HG03378 (cell line): ENCODE results near the gene GPR42.
"Not testable (repeated sequence)": the region's sequence is repeated elsewhere in the genome, so short reads cannot be mapped to it uniquely, and the experiment has no call there.

Source experiments
- ATAC-seq: cut with Tn5 transposase; IDR thresholded peaks from one replicate; pipeline ENCODE4 v1.9.1; 2021; ENCODE audit warnings: mild to moderate bottlenecking, moderate library complexity; ENCODE audit not compliant: unreplicated experiment

GPR42 gene

DNA sequence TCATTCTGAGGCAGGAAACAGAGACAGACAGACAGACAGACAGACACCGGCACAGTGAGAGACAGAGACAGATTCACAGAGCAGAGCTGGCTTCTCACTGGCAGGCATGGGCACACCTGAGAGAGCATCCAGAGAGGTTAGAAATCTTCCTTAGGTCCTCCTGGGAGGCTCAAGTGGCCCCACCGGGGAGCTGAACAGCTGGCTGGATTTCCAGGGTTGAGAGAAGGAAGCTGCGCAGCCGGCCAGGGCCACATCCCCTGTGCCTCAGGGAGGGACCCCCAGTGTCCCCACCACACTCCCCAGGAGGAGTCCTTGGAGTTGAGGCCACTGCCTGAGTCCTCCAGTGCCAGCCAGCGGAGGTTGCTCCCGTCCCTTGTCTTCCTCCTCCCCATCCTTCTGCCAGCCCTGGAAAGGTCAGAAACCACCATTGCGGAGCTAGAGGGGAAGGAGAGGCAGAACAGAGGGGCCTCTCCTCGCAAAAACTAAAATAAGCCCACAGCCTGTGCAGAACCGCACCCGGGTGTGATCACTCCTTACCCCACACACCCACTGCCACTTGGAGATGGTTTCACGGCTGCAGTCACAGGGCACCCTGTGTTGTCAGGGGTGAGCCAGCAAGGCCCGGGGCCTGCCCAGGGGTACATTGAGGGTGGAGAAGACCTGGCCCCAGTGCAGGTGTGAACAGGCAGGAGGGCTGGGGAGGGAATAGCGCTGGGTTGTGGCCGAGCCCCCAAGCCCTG is 8.4 kb upstream of the GPR42 start:
- no peak for ATAC-seq

DNA sequence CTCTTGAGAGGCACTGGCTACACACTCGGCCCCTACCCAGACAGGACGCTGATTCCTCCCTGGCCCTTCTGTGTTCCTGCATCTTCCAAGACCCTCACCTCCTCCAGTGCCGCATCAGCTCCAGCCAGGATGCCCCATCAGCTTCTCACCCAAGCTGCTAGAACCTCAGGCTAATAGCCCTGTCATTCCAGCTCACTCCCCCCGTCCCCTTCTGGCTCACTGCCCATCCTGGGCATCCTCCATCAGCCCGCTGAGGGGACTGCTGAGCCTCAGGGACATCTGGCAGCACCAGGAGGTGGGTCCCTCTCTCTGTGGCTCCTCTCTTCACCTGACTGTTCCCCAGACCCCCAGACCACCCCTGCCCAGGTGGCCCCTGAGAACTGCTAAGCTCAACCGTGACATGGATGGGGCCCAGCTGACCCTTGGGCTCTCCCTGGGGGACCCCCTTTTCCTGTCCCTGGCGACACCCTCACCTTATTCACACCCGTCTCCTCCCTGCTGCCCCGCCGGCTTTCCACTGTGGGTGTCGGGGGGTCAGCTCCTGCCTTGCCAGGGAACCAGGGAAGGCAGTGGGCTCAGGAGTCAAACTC is 7.8 kb upstream of the GPR42 start:
- no peak for ATAC-seq

DNA sequence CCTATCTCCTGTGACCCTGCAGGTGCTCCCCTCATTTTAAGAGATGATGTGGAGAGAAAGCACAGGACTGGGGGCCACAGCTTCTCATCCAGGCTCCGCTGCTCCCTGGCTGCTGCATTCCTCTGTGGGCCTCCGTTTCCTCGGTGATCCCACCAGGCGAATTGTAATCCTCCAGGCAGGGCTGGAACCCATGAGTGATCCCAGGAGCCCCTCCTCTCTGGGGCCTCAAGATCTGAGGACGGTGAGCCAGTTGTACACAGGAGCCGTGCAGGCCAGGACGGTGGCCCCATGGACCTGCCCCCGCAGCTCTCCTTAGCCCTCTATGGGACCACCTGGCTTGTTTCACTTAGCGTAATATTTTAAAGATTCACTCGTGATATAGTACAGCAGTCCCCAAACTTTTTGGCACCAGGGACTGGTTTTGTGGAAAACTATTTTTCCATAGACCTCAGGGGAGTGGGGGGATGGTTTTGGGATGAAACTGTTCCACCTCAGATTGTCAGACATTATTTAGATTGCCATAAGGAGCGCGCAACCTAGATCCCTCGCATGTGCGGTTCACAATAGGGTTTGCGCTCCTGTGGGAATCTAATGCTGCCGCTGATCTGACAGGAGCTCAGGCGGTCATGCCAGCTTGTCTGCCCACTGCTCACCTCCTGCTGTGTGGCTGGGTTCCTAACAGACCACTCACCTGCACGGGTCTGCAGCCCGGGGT is 7.0 kb upstream of the GPR42 start:
- no peak for ATAC-seq

DNA sequence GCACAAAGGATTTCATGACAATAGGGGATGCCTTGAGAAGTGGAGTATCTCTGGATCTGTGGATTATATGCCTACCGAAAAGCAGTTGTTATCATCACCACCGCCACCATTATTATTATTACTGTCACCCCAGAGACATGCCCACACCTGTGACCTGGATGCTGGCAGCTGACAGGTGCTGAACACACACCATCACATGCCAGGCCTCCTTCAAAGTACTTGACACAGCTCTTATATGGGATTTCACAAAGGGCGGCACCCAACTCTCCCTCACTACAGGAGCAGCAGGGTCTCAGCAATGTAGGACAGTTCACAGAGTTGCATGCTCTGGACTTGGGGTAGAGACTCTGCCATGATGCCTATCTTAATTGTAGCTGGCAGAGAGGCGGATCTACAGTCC is 5.6 kb upstream of the GPR42 start:
- no peak for ATAC-seq

DNA sequence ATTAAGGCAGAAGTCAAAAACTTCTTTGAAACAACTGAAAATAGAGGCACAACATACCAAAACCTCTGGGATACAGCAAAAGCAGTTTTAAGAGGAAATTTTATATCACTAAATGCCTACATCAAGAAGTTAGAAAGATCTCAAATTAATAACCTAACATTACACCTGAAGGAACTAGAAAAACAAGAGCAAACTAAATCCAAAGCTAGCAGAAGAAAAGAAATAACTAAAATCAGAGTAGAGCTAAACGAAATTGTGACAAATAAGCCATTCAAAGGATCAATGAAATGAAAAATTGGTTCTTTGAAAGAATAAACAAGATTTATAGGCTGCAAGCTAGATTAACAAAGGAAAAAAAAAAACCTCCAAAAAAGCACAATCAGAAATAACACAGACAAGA is 2.5 kb upstream of the GPR42 start:
- no peak for ATAC-seq

DNA sequence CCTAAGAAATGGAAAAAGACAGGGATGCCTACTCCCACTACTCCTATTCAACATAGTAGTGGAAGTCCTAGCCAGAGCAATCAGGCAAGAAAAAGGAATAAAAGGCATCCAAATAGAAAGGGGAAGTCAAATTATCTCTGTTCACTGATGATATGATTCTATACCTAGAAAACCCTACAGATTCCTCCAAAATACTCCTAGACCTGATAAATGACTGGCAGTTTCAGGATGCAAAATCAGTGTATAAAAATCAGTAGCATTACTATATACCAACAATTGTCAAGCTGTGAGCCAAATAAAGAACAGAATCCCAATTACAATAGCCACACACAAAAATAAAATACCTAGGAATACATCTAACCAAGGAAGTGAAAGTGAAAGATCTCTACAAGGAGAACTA is 1.3 kb upstream of the GPR42 start:
- no peak for ATAC-seq

DNA sequence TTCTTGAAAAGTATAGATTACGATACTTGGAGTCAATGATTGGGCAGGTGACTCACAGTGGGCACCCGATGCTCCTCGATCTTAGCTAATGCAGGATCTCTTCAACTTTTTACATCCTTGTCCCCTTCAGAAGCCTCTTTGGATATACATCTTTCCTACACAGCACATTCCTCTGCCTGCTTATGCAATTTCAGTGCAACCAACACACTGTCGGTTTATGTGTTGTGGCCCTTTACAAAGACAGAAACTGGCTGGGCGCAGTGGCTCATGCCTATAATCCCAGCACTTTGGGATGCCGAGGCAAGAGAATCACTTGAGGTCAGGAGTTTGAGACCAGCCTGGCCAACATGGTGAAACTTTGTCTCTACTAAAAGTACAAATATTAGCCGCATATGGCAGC is 2.6 kb downstream of the GPR42 start:
- ATAC-seq: no peak

DNA sequence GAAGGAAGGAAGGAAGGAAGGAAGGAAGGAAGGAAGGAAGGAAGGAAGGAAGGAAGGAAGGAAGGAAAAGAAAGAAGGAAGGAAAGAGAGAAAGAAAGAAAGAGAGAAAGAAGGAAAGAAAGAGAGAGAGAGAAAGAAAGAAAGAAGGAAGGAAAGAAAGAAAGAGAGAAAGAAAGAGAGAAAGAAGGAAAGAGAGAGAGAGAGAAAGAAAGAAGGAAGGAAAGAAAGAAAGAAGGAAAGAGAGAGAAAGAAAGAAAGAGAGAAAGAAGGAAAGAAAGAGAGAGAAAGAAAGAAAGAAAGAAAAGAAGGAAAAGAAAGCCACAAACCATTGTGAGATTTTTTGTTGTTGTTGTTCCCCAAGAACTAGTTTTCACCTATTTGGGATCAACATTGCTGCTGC is 3.2 kb downstream of the GPR42 start:
- ATAC-seq: not testable (repeated sequence)

DNA sequence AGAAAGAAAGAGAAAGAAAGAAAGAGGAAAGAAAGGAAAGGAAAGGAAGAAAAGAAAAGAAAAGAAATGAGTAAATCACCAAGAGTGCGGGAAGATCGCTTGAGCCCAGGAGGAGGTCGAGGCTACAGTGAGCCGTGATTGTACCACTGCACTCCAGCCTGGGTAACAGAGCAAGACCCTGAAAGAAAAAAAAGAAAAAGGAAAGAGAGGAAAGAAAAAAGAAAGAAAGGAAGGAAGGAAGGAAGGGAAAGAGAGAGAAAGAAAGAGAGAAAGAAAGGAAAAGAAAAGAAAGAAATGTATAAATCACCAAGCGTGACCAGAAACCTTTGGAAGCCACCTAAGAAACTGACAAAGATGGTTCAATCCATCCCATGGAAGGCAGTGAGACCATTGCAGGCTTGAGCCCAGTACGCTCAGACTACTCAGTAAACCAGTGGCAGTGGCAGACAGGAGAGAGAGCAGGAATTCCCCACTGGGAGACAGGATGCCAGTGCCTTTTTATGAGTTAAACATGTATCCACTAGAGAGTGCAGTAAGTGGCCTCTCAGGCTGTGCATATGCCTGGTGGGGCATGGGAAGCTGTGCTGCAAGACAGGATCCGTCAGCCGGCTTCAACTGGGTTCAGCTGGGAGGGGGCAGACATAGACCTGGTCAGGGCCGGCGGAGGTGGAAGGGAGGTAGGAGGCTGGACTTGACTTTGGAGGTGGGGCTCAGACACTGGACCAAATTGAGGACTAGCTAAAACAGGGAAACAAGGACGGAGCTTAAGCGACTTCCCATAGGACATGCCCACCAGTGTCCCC is 4.8 kb downstream of the GPR42 start:
- ATAC-seq: no peak

DNA sequence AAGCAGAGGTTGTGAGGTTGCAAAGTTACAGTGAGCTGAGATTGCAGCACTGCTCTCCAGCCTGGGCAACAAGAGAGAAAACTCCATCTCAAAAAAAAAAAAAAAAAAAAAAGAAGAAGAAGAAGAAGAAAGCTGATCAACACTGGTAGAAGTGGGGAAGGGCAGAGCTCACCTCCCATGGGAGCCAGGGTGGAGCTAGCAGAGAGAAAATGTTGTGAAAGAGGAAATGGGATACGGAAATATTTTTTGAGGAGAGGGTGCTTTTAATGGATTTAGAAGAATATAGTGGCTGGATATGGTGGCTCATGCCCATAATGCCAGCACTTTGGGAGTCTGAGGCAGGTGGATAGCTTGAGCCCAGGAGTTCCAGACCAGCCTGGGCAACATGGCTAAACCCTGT is 6.8 kb downstream of the GPR42 start:
- ATAC-seq: no peak

DNA sequence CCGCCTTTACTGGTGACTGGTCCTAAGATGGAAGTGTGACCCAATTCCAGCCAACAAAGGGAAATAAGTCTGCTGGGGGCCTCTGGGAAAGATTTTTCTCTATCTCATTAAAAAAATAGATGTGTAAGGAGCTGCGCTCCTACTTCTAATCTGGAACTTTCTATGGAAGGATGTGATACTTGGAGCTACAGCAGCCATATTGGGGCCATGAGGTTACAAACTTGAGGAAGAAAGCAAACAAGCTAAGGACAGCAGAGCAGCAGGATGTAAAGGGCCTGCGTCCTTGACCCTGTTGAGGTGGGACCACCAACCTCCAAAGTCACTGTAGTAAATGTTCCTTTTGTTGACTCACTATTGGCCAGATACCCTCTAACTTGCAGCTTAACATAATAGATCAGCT is 7.5 kb downstream of the GPR42 start:
- no peak for ATAC-seq

DNA sequence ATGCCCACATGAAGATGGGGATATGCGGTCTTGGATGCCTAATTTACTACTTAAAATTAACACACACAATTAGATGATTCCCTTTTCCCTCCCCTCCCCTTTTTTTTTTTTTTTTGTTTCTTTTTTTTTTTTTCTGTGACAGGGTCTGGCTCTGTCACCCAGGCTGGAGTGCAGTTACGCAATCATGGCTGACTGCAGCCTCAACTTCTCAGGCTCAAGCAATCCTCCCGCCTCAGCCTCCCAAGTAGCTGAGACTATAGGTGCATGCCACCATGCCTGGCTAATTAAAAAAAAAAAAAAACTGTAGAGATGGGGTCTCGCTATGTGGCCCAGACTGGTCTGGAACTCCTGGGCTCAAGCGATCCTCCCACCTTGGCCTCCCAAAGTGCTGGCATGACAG is 8.7 kb downstream of the GPR42 start:
- not testable (repeated sequence) for ATAC-seq

DNA sequence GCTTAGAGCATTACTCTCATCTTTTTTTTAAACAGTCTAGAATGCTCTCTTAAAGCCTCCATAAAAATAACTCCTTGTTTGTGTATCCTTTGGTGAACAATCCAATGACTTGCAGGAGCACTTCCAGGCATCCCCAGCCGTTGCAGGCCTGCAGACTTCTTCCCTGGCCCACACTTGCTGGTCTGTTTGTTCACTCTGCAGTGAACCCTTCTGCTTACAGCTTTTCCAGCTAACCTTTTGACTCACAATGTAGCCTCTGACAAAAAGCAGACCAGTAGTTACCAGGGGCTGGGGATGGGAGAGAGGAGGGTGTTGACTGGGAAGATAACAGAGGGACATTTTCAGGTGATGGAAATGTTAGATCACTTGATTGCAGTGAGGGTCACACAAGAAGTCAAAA is 9.1 kb downstream of the GPR42 start:
- no peak for ATAC-seq

DNA sequence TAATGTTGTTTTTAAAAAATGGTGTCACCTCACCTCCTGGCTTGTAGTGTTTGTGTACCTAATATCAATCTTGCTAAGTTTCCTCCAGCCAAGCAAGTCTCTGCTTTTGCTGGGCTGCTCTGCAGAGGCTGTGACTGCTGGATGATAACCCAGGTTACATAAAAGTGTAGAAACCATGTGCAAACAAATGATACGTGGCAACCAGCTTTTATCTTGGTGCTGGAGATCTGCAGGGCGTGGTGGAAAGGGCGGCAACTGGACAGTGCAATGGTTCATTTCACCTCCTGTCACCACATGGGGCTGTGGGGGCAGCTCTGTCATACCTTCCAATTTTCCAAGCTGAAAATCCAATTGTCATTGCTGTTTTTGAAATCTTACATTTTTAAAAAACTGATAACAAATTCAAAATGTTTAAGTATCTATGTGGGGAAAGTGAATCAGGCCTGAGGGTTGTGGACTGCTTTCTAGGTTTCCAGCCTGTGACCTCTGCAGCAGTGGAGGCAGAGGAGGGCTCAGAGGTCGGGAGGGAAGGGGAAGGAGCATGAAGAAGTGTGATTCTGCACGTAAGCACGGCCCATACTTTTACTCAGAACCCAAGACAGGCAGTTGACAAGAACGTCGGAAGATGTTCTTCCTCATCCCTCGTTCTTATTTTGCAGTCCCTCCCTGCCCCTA is 9.7 kb downstream of the GPR42 start:
- ATAC-seq: no peak

DNA sequence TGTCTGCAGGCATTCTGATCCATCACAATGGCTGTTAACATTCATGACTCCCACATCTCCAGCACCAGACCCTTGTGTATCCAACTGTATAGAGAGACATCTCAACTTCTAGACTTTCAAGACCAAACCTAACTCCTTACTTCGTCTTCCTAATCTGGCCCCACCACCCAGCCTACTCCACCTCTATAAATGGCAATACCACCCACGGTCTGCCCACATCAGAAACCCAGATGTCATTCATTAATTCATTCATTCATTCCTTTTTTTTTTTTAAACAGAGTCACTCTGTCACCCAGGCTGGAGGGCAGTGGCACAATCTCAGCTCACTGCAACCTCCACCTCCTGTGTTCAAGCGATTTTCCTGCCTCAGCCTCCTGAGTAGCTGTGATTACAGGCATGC is 10.4 kb downstream of the GPR42 start:
- ATAC-seq: no peak

DNA sequence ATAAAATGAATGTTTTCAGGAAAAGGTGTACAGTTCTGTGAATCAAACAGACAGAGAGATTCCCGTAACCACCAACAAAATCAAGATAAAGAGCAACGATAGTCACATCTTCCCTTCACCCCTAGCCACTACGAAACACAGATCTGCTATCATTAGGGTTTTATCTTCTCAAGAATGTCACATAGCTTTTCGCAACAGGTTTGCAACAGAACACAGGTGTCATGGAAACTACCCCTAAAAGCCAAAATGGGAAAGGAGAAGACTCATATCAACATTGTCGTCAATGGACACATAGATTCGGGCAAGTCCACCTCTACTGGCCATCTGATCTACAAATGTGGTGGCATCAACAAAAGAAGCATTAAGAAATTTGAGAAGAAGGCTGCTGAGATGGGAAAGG is 11.1 kb downstream of the GPR42 start:
- ATAC-seq: no peak

DNA sequence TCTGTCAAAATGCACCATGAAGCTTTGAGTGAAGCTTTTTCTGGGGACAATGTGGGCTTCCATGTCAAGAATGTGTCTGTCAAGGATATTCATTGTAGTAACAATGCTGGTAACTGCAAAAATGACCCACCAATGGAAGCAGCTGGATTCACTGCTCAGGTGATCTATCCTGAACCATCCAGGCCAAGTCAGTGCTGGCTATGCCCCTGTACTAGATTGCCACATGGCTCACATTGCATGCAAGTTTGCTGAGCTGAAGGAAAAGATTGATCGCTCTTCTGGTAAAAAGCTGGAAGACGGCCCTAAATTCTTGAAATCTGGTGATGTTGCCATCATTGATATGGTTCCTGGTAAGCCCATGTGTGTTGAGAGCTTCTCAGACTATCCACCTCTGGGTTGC is 12.7 kb downstream of the GPR42 start:
- ATAC-seq: no peak

DNA sequence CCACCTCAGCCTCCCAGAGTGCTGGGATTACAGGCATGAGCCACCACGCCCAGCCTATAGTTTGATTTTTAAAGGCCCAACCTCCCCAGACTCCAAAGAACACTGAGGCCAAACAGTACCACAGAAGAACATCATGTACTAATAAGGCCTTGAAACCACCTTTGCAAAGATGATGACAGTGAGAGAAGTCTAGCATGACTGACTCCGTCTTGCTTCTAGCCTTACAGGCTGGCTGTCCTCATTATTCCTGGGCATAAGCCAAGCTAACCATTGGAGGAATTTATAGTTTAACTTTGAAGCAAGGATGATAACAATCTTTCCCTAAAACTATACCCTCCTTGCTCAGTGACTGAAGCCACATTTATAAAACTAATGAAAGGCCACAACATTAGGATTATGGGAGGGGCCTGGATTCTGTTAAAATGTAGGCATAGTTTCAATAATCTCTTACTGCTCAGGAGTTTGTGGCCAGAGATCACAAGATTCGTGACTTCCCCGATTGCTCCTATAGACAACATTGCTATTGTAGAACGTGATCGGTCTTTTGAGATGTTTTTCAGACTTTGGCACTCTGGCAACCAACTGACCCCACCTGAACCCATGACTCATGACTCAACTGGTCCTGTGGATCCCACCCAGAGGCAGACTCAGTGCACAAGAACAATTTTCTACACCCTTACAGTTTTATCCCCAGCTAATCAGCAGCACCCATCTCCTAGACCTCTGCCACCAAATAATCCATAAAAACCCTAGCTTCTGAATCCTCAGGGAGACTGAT is 17.6 kb downstream of the GPR42 start:
- no peak for ATAC-seq

DNA sequence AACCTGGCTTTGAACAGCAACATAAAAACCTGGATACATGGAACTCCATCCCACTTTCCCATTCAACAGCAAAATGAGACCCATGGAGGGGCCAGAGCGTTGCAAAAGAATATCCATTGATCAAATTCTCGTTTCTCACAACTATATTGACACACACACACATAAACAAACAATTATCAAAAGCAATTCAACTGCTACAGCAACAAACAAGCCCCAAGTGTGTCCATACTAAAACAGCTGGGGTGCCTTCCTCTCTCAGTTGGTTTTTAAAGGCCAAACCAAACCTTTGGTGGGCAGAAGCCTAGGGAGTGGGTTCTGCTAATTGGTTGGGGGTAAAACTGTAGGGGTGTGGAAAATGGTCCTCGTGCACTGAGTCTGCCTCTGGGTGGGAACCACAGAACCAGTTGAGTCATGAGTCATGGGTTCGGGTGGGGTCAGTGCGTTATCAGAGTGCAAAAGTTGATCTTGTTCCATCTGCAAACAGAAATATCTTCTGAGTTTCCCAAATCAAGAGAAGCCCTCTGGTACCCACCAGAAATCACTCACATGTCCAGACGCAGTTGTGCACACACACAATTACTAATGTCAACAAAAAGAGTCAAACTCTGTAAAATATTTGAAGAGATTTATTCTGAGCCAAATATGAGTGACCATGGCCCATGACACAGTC is 18.5 kb downstream of the GPR42 start:
- ATAC-seq: no peak
